ENCODE measurements around the gene MLC1. TPM values are rescaled to one million over a fixed set of nuclear protein-coding genes. Genes with fewer than 3 reads are reported as not detected.

Gene MLC1
- total and polyA plus RNA-seq, 2 experiments from 2014 or later = 0.27 to 0.32 TPM

GRCh38 chr22:50047346-50047745 is 37.9 kb downstream of the MLC1 start:
- Histone ChIP-seq H3K9me3 (ENCODE audit: low read depth) (no peaks in the 10 kb centered on the region), H3K36me3 (no peaks in the 10 kb centered on the region), H3K27me3 (peaks cover 2% of the 10 kb centered on the region), H3K4me3 (no peak overlapping the region), H3K4me1 (ENCODE audit: low read depth) (no peaks in the 10 kb centered on the region), H3K27ac (no peak overlapping the region)
- TF ChIP-seq CTCF (IDR thresholded peaks at IDR 0.05; ENCODE audit: low read depth, low read length) = no peak
- no peak for DNase-seq (ENCODE audit: low read depth in 1 of 2, low spot score in 1 of 2)

- no peak for TF ChIP-seq CTCF (IDR thresholded peaks at IDR 0.05; ENCODE audit: low read depth, low read length)
- Histone ChIP-seq H3K4me1 (ENCODE audit: low read depth) (no peaks in the 10 kb centered on the region), H3K4me3 (no peak overlapping the region), H3K9me3 (ENCODE audit: low read depth) (no peaks in the 10 kb centered on the region), H3K27me3 (peaks cover 2% of the 10 kb centered on the region), H3K36me3 (no peaks in the 10 kb centered on the region), H3K27ac (no peak overlapping the region)
- no peak for DNase-seq (ENCODE audit: low read depth in 1 of 2, low spot score in 1 of 2)
Observed at GRCh38 chr22:50046481-50047245, 38.6 kb downstream of the MLC1 start.

GRCh38 chr22:50046019-50046415 is 39.2 kb downstream of the MLC1 start:
- TF ChIP-seq CTCF (IDR thresholded peaks at IDR 0.05; ENCODE audit: low read depth, low read length) = no peak
- H3K4me1 ChIP-seq (ENCODE audit: low read depth) = no peaks in the 10 kb centered on the region
- no peak for DNase-seq (ENCODE audit: low read depth in 1 of 2, low spot score in 1 of 2)

GRCh38 chr22:50045211-50046018 is 39.8 kb downstream of the MLC1 start:
- peaks cover 2% of the 10 kb centered on the region for H3K27me3 ChIP-seq
- no peak overlapping the region for H3K4me3 ChIP-seq
- H3K9me3 ChIP-seq (ENCODE audit: low read depth) = no peaks in the 10 kb centered on the region
- TF ChIP-seq CTCF (IDR thresholded peaks at IDR 0.05; ENCODE audit: low read depth, low read length) = no peak
- H3K27ac ChIP-seq = no peak overlapping the region
- no peaks in the 10 kb centered on the region for H3K36me3 ChIP-seq
- DNase-seq (ENCODE audit: low read depth in 1 of 2, low spot score in 1 of 2) = no peak
- no peaks in the 10 kb centered on the region for H3K4me1 ChIP-seq (ENCODE audit: low read depth)

More at GRCh38 chr22:50046019-50046415, 39.2 kb downstream of the MLC1 start:
- Histone ChIP-seq H3K36me3 (no peaks in the 10 kb centered on the region), H3K9me3 (ENCODE audit: low read depth) (no peaks in the 10 kb centered on the region), H3K4me3 (no peak overlapping the region), H3K27me3 (peaks cover 2% of the 10 kb centered on the region), H3K27ac (no peak overlapping the region)

GRCh38 chr22:50044485-50045118 is 40.6 kb downstream of the MLC1 start:
- no peak overlapping the region for H3K4me3 ChIP-seq
- TF ChIP-seq CTCF (IDR thresholded peaks at IDR 0.05; ENCODE audit: low read depth, low read length) = no peak
- peaks cover 2% of the 10 kb centered on the region for H3K27me3 ChIP-seq
- H3K4me1 ChIP-seq (ENCODE audit: low read depth) = no peaks in the 10 kb centered on the region
- H3K36me3 ChIP-seq = no peaks in the 10 kb centered on the region
- DNase-seq (ENCODE audit: low read depth in 1 of 2, low spot score in 1 of 2) = no peak
- no peaks in the 10 kb centered on the region for H3K9me3 ChIP-seq (ENCODE audit: low read depth)
- no peak overlapping the region for H3K27ac ChIP-seq
